KOPT-K1 (cell line): Measurements from ENCODE around the gene CLMN.

Experiments
- H3K27ac ChIP-seq: fragments of 200-600 bp; sonication (generic); 2 replicates; pipeline ENCODE4 v1.5.1; 2016; ENCODE audit warnings: antibody characterized with exemption, mild to moderate bottlenecking, low read depth, low read length; ENCODE audit not compliant: poor library complexity, severe bottlenecking
- H3K36me3 ChIP-seq: fragments of 200-600 bp; sonication (generic); 2 replicates; pipeline ENCODE4 v1.5.1; 2017; ENCODE audit warnings: antibody characterized with exemption, mild to moderate bottlenecking, low read length, moderate library complexity; ENCODE audit not compliant: insufficient read depth
- H3K9me3 ChIP-seq: fragments of 200-600 bp; sonication (generic); 2 replicates; pipeline ENCODE4 v1.5.1; 2017; ENCODE audit warnings: antibody characterized with exemption, low read length, mild to moderate bottlenecking; ENCODE audit not compliant: insufficient read depth, poor library complexity, severe bottlenecking

CLMN gene

GRCh38 chr14:95318399-95319311 is 1.1 kb downstream of the CLMN start:
- no peaks in the 10 kb centered on the region for H3K36me3 ChIP-seq
- H3K27ac ChIP-seq, result no peak overlapping the region
- no peaks in the 10 kb centered on the region for H3K9me3 ChIP-seq

DNA sequence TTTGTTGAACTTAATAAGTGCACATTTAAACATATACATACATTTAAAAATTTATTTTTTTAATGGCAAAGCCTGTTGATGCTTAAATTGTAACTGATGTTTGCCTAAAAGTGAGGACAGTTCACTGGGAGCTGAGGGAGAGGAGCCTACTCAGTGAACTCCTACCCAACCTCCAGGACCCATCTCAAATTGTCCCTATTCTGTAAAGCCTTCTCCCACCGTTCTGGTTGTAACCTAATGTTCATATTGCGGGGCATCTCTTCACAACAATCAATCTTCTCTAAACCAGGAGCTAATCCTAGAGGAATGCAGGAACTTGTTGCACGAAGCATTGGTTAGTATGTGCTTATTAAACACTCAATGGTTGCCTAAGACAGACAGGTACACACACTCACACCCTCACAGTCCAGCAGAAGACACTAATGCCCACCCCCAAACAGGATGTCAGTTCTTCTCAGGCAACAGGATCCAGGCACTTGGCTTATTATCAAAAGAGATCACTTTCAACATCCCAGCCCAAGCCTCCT is 1.8 kb downstream of the CLMN start:
- no peaks in the 10 kb centered on the region for H3K36me3 ChIP-seq
- no peak overlapping the region for H3K27ac ChIP-seq
- no peaks in the 10 kb centered on the region for H3K9me3 ChIP-seq

DNA sequence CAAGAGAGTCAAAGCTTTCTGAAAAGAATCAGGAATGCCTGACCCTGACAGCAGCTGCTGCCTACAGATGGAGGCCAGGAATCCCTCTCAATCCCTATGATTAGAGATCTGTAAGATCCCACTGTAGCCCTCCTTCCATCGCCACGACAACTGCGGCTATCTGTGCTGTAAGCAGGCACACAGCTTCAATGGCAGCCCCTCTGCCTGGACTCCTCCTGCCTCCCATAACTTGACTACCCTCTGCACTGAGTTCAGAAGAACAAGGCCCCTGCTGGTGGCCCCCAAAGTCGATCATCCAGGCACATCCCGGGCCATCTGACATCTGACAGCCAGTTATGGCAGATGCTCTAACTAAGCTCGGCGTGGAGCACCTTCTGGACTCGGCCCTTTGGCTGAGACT is 2.9 kb downstream of the CLMN start:
- no peak overlapping the region for H3K27ac ChIP-seq
- no peaks in the 10 kb centered on the region for H3K9me3 ChIP-seq

DNA sequence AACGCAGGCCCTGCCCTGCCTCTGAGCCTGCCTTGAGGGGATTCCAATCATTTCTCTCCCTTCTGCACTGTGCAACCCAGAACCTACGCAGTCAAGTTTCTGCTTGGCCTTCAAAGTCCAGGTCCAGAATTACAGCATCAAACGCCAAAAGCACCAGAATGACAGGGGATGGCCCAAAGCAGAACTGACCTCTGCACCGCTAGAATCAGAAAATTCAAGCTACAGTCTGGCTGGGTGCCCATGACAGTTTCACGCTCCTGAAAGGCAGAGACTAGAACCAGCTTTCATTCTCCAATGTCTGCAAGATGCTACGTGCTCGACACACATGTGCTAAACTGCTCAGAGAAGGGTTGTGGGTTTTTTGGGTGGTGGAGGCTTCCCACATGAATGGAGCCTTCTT is 4.1 kb downstream of the CLMN start:
- Histone ChIP-seq H3K27ac (no peak overlapping the region), H3K9me3 (no peaks in the 10 kb centered on the region), H3K36me3 (no peaks in the 10 kb centered on the region)

More for the DNA sequence above, 2.9 kb downstream of the CLMN start:
- H3K36me3 ChIP-seq, result no peaks in the 10 kb centered on the region

DNA sequence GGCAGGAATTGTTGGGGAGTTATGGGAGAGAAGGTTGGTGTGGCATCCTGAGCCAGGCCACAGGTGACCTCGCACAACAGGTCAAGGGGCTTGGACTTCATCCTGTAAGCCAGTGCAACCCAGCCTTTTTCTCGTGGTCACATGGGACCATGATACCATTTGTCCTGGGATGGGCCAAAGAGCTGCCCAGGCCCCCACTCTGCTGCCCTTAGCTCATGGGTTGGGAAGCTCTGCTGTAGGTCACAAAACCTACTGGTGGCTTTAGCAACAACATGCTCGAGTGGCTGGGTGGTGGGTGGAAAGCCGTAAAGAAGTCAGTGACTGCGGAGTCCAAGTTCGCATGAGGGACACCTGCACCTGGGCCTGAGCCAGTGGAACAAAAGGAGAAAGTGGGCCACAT is 4.6 kb downstream of the CLMN start:
- H3K9me3 ChIP-seq, result no peaks in the 10 kb centered on the region
- H3K27ac ChIP-seq, result no peak overlapping the region
- no peaks in the 10 kb centered on the region for H3K36me3 ChIP-seq

DNA sequence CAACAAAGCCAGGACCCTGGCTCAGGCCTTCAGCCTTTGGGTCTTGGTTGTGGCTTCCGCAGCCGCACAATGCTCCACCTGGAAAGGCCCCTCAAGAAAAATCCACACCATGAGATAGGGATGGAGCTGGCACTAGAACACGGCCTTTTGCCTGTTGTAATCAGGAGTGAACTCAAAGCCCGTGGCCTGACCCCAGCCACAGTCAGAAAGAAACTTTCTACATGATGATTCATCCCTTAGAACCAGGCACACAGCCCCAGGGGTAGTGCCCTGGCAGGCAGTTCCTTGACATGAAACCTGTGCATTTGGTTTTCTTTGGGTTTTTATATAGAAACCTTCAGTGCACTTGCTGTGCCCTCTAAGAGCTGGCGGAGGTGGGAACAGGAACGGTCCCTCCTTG is 5.1 kb downstream of the CLMN start:
- Histone ChIP-seq H3K36me3 (no peaks in the 10 kb centered on the region), H3K9me3 (no peaks in the 10 kb centered on the region), H3K27ac (no peak overlapping the region)

DNA sequence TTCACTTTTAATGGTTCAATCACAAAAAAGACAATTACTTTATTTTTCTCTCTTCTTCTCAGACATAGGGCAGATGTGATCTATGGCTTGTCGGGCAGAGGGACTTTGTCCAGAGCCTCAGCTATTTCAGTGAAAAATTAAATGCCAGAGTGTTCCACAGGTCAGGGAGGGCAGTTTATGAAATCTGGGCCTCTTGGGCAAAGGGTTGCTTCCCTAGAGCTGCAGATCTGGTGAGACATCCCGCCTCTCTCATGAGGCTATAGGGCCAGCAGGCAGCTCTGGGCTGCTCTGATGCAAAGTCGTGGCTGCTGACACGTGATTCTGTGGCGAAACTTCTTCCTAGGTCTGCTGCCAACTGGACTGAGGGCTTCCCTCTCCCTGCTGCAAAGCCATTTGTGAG is 6.0 kb downstream of the CLMN start:
- Histone ChIP-seq H3K27ac (no peak overlapping the region), H3K36me3 (no peaks in the 10 kb centered on the region), H3K9me3 (no peaks in the 10 kb centered on the region)

- Histone ChIP-seq H3K36me3 (no peaks in the 10 kb centered on the region), H3K27ac (no peak overlapping the region), H3K9me3 (no peaks in the 10 kb centered on the region)
Measured at GRCh38 chr14:95313190-95313589, 6.5 kb downstream of the CLMN start.

DNA sequence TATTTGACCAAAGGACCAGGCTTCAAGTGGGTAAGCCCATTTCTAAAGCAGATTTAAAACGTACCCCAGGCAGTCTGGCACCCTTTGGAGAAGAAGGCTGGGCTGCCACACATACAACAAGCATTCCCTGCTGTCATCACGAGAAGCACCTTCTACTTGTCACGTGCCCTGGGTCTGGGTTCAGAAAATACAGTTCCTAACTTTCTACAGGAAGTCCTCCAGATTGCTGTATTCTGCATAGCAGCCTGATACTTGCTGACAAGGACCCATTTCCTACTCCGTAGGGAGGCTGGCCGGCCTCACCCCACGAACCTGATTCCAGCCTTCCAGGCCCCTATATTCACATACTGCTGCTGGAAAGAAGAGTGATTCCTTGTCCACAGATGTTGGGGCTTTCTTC is 7.4 kb downstream of the CLMN start:
- Histone ChIP-seq H3K27ac (no peak overlapping the region), H3K9me3 (no peaks in the 10 kb centered on the region), H3K36me3 (no peaks in the 10 kb centered on the region)

DNA sequence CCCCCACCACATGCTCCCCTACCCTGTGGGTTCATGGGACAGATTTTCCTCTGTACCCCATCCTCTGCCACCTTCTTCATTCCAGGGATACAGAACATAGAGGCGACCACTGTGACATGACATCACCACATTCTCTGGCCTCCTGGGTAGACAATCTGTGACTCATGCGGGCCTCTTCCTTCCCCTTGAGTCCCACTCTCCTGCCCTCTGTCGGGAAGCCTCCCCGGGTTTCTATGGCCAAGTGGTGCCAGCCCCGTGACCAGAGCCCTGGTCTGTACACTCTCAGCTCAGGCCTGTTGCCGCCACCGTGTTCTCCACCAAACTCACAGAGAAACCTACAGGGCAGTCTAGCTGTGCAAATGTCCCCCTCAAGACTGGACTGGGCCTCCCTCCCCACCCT is 8.0 kb downstream of the CLMN start:
- no peaks in the 10 kb centered on the region for H3K9me3 ChIP-seq
- H3K36me3 ChIP-seq, result no peaks in the 10 kb centered on the region
- no peak overlapping the region for H3K27ac ChIP-seq

GRCh38 chr14:95310635-95311380 is 8.9 kb downstream of the CLMN start:
- no peaks in the 10 kb centered on the region for H3K9me3 ChIP-seq
- no peaks in the 10 kb centered on the region for H3K36me3 ChIP-seq
- no peak overlapping the region for H3K27ac ChIP-seq

DNA sequence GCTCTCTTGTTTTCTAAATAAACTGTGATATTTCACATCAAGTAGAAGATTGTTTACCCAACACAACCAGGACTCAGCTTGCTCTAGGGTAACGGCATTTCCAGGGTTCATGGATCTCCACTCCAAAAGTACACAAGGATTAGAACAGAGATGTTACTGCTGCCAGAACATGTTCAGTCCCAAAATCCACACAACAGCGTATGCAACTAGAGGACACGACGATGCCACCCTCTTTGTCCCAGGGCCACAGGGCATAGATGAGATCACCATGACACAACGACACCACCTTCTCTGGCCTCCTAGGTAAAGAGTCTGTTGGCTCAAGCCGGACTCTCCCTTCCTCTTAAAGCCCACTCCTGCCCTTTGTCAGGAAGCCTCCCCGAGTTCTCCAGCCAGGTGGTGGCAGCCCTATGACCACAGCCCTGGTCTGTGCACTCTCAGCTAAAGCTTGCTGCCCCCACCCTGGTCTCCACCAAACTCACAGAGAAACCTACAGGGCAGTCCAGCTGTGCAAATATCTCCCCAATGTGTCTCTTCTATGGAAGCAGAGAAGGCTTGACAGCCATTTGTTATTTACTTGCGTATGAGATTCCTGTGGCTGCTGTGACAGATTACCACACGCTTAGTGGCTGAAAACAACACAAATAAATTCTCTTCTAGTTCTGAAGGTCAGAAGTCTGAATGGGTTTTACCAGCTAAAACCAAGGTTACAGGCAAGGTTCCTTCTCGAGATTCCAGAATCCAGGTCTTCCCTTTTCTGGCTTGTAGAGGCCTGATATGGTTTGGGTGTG is 10.3 kb downstream of the CLMN start:
- no peaks in the 10 kb centered on the region for H3K36me3 ChIP-seq
- no peak overlapping the region for H3K27ac ChIP-seq
- H3K9me3 ChIP-seq, result no peaks in the 10 kb centered on the region

- H3K27ac ChIP-seq, result no peak overlapping the region
- H3K9me3 ChIP-seq, result no peaks in the 10 kb centered on the region
- no peaks in the 10 kb centered on the region for H3K36me3 ChIP-seq
Measured at GRCh38 chr14:95308073-95308472, 11.6 kb downstream of the CLMN start.

DNA sequence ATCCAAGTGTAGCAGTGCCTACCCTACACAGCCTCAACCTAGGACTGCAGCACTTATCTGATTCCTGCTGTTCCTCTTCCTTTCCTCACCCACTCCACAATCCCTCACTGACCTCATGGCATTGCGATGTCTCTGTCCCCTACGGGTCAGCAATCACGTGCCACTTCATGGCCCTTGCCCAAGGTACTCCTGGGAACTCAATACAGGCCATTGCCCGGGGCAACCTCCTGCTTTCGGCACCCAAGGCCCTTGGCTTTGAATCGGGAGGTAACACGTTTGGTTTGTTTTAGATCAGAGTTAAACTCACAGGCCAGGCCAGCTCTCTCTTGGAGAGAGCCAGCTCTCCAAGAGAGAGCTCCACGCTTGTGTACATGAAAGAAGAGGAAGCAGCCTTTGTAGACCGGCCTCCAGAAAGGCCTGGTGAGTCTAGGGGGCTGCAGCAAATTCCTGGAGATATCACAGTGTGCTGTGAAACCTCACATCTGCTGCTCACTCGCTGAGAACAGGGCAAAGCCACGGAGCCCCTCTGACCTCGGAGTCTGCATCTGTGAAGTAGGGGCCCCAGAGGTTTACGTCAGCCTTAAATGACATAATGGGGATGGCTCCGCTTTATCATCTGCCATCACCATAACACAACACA is 12.2 kb downstream of the CLMN start:
- Histone ChIP-seq H3K36me3 (no peaks in the 10 kb centered on the region), H3K27ac (no peak overlapping the region), H3K9me3 (no peaks in the 10 kb centered on the region)
